ENCODE data around the gene KERA.
"Not testable (repeated sequence)": the region's sequence is repeated elsewhere in the genome, so short reads cannot be mapped to it uniquely, and the experiment has no call there.

Gene KERA, protein sequence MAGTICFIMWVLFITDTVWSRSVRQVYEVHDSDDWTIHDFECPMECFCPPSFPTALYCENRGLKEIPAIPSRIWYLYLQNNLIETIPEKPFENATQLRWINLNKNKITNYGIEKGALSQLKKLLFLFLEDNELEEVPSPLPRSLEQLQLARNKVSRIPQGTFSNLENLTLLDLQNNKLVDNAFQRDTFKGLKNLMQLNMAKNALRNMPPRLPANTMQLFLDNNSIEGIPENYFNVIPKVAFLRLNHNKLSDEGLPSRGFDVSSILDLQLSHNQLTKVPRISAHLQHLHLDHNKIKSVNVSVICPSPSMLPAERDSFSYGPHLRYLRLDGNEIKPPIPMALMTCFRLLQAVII

GRCh38 chr12:91057368-91058165 lies at the start of gene KERA:
TSS of gene KERA (minus strand) at chr12:91058024. CDS start at chr12:91056281, 1,743 bp downstream.
- no peak for DNase-seq

- DNase-seq, result no peak
Measured at GRCh38 chr12:91106283-91106682, 48.5 kb upstream of the KERA start.

GRCh38 chr12:91105807-91106206 lies 48.0 kb upstream of the KERA start:
- DNase-seq, result no peak

GRCh38 chr12:91104812-91105466 lies 47.1 kb upstream of the KERA start:
- DNase-seq, result no peak

GRCh38 chr12:91103624-91104023 lies 45.8 kb upstream of the KERA start:
- no peak for DNase-seq

DNA sequence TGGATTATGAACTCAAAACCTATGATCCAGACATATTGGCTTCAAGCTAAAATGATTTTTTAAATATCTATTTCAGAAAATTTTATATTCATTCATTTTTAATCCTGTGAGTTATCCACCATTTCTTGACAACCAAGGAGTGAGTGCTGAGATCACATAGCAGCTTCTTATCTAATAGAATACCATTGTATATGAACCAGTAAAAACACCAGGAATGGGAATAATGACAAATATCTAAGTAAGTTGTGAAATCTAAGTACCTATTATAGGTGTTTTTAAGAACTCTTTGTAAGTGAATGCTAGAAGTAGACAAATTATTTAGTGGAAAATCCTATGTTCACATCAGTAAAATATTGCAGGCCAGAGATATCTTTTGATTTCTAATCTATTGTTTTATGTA lies 45.3 kb upstream of the KERA start:
- no peak for DNase-seq

DNA sequence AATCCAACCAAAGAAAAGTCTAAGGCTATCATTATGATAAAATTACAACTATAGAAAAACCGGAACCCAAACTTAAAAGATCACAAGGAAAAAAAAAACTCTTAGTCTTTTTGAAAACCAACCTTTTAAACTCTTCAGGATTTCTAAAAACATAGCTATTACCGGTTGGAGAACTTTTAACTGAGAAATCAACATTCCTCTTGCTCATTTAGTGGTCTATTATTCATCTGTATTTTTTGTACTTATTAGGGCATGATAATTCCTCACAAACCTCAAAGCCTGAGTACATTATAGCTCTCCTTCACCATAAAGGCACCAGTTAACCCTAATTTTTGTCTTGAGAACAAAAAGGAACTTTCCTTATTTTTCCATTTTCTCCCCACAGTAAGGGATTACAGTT lies 43.1 kb upstream of the KERA start:
- no peak for DNase-seq

DNA sequence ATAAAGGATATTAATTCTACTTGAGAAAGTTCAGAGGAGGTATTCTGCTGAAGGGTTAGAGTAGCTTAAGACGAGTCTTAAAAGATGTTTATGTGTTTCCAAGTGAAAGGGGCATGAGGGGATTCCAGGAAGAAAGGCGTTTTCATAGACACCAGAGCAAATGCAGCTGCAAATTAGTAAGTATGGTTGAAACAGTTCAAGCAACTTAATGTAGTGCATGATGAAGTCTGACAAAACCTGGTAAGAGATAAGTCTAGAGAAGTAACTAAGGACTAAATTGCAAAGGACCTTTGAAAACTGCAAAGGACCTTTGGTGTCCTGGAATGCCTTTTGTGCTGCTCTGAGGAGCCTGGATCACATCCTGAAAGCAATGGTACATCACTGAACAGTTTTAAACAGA lies 42.0 kb upstream of the KERA start:
- DNase-seq, result no peak

- no peak for DNase-seq
Measured at GRCh38 chr12:91099341-91099740, 41.5 kb upstream of the KERA start.

- no peak for DNase-seq
Measured at GRCh38 chr12:91098941-91099340, 41.1 kb upstream of the KERA start.

- DNase-seq, result no peak
Measured at GRCh38 chr12:91098461-91098860, 40.6 kb upstream of the KERA start.

DNA sequence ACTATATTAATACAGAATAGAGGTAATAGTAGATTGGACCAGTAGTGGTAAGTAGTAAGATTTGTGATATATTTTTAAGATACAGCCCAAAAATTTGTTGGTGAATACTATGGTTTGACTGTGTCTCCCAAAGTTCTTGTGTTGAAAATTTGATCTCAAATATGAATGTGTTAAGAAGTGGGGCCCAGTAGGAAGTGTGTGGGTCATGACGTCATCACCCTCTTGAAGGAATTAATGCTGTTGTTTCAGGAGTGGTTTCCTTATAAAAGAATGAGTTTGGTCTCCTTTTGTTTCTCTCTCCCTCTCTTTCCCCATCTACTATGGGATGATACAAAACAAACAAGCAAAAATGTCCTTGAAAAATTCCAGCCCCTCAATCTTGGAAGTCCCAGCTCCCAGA lies 37.1 kb upstream of the KERA start:
- DNase-seq, result no peak

GRCh38 chr12:91094032-91094662 lies 36.3 kb upstream of the KERA start:
- DNase-seq, result no peak

- DNase-seq, result no peak
Measured at GRCh38 chr12:91093341-91093740, 35.5 kb upstream of the KERA start.

DNA sequence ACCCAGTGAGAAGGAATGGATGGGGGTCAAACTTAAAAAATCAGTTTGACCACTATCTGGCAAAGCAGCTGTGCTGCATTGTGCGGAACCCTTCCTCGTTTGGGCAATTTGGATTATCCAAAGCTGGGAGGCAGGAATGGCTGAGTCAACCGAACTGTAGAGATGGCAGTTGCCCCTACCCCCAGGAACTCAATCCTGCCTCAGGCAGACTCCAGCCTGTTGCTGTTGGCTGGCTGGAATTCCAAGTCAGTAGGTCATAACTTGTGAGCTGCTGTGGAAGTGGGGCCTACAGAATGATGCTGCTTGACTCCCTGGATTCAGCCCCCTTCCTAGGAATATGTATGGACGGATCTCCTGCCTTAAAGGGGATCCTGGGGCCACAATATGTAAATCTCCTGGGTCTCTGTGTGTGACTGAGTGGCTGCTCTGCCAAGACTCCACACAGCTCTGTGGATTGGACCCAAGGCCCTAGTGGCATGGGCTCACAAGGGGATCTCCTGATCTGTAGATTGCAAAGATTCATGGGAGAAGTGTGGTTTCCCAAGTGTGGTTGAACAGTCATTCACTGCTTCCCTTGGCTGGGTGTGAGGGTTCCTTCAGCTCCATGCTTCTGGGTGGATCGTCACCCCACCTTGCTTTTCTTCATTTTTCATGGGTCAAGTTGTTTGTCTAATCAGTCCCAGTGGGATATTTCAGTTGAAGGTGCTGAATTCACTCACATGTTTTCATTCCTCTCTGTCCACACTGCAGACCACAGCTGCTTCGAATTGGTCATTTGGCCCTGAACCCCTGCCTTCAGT lies 34.3 kb upstream of the KERA start:
- peak; percentile 3 for DNase-seq

- DNase-seq, result not testable (repeated sequence)
Measured at GRCh38 chr12:91089953-91090352, 32.1 kb upstream of the KERA start.

DNA sequence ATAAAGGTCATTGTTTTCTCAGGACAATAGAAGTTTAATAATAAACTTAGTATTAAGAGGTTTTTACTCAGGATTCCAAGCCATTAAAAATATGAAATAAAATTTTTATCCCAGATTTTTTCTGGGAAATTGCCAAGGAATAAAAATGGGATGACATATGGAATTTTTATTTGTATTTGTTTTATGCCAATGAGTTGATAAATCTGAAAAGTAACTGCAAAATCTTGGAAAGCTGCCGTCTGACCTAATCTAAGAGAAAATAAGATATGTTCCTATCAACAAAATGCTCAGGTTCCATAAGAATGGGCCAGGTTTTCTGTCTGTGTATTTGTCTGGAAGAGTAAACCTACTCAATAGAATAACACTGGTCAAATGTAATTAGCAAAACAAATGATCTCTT lies 22.2 kb upstream of the KERA start:
- DNase-seq, result no peak

DNA sequence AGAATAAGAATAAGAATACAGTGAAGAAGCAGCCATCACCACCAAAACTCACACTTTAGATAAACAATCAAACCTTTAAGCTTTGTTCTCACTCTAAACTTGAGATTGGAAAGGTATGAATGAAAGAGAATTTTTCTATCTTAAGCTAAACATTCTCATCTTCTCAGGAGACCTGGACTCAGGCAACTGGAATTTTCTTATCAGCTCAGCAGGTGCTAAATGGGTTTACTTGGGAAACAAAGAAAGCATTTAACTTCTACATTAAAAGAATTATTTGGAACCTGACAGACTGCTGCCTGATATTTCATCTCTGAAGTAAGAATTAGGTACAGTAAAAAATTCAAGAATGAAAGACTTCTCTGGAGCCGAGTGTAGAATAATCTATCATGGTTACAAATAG lies 20.7 kb upstream of the KERA start:
- no peak for DNase-seq

GRCh38 chr12:91077228-91077954 lies 19.6 kb upstream of the KERA start:
- no peak for DNase-seq

- no peak for DNase-seq
Measured at GRCh38 chr12:91074851-91075250, 17.0 kb upstream of the KERA start.

DNA sequence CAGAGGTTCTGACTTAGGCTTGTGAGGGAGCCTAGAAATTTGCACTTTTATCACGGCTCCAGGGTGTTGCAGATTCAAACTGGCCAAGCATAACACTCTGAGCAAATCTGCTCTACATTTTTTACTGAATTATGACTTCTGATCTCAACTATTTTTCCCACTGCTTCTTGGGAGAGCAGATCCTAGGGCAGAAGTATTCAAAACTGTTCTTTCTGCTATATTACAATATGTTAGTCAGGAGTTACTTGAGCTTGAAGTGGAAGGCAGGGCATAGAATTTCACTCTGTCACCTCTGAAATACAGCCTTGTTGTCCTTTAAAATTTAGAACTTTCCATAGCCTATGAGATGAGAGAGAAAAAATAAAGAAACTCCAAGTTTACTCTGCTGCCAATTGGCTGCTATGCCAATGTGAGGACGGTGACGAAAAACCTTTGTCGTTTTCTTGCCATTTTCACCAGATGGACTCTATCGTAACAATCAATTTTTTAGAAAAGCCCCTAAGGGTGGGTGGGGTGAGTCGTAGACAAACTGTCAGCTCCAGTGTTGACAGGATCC lies 16.4 kb upstream of the KERA start:
- no peak for DNase-seq
